ENCODE results near the gene HAUS3.

Gene HAUS3

DNA sequence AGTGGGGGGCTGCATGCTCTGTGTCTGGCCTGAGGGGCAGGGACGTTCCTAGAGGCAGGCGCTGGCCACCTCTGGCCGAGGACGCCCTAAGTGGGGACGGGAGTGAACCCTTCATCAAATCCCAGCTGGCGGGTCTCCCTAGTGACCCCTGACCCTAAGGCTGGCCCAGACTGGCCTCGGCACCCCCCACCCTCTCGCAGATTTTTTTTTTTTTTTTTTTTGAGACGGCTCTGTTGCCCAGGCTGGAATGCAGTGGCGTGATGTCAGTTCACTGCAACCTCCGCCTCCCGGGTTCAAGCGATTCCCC is 21.0 kb upstream of the HAUS3 start:
- DNase-seq: no peak

DNA sequence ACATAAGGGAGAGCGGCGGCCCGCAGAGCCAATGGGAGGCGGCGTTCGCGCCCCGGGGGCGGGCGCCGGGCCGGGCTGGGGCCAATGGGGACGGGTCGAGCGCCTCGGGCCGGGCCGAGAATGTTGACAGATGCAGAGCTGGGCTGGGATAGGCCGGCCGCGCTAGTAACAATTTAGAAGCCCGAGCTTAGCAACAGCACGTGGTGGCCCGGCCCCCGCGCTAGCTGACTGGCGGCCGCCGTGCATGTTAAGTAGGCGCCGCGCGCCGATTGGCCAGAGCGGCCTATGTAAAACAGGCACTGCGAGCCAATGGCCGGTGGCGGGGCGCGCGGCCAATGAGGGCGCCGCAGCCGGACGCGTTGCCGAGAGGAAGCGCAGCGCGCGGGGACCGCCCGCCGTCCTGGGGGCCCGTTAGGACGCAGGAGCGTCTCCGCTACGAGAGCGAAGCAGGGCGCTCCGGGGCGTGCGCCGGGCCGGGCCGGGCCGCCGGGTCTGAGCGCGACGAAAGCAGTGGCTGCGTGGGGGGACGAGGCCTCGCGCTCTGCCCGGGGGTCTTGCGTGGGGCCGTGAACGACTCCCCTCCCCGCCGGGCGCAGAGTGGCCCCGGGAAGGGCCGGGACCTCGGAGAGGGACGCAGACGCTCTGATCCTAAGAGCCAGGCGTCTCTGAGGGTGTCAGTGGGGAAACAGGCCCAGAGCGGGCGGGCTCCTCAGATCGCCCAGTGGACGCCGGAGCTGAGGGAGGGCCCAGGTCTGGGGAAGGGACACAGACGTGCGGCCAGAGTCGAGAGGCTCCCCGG is 20.4 kb upstream of the HAUS3 start:
- DNase-seq: peak; percentile 99

DNA sequence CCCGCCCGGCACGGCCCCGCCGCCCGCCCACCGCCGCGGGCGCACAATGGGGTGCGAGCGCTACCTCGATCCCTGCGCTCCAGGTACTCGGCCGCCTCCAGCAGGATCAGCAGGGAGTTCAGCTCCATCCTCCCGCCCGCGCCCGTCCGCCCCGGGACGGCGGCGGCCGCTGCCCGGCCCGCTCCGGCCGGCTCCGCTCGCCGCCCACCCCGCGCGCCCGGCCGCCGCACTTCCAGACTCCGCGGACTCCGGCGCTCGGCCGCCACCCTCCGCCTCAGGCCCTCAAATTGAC is 19.9 kb upstream of the HAUS3 start, which contains the start of gene MXD4:
Gene MXD4 (minus strand): TSS at position 257 of the 292 bp plus-strand sequence. CDS start 129 bp downstream, at position 128.
- no peak for DNase-seq

DNA sequence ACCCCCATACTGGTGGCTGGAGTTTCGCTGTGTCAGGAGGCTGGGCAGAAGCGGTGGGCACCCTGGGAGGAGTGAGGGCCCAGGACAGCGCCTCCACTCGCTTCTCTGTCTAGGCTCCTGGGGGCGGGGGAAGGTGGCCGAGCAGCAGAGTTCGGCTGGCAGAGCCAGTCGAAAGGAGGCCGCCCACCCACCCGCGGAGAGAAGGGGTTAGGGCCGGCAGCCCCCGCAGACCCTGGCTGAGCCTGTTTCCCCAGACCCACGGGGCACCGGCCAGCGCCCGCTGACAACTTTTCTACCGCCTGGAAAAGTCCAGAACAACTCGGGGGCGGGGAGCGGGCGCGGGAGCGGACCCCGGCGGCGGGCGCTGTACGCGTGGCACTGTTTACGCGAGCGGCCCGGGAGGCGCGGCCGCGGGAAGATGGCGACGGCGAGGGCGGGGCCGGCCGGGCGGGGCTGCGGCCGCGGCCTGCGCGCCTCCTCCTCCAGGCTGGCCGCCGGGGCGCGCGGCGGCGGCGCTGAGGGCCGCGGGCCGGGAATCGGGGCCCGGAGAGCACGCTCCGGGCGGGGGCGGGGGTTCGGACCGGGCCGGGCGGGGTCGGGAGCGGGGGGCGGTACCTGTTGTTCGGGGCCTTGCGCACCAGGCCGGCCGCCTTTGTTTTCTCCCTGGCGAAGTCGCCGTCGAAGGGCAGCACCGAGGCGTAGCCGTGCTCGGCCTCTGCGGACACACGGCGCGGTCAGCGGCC is 19.4 kb upstream of the HAUS3 start:
- peak; percentile 63 for DNase-seq

DNA sequence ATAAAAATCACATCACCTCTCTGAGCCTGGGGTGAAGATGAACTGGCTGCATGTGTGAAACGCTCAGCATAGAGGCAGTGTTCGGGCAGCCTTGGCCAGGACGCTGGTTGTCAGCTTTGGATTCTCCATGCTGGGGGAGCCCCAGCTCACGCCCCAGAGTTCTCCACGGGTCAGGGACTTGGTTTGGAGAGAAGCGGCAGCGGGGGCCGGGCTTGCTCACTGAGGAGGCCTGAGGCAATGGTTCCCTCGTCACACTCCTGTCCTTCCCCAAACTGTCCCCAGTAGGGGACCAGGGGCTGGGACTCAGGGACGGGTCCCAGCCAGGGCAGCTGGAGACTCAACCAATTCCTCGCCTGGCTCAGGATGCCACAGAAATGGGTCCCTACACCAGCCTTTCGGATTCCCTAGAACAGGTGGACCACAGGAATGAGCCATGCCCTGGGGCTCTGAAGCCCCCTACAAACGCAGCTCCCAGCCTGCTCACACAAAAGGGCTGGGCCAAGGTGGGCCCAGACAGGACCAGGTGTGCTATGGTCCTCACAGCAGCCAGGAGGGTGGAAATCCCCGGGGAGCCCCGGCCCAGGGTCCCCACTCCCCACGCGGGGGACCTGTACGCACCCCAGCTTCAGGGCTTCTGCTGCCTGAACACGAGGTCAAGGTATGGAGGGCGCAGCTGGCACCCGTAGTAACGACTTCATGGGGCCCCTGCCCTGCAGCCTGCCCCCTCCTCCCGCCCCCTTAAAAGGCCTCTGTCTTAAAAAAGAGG is 18.6 kb upstream of the HAUS3 start:
- no peak for DNase-seq

DNA sequence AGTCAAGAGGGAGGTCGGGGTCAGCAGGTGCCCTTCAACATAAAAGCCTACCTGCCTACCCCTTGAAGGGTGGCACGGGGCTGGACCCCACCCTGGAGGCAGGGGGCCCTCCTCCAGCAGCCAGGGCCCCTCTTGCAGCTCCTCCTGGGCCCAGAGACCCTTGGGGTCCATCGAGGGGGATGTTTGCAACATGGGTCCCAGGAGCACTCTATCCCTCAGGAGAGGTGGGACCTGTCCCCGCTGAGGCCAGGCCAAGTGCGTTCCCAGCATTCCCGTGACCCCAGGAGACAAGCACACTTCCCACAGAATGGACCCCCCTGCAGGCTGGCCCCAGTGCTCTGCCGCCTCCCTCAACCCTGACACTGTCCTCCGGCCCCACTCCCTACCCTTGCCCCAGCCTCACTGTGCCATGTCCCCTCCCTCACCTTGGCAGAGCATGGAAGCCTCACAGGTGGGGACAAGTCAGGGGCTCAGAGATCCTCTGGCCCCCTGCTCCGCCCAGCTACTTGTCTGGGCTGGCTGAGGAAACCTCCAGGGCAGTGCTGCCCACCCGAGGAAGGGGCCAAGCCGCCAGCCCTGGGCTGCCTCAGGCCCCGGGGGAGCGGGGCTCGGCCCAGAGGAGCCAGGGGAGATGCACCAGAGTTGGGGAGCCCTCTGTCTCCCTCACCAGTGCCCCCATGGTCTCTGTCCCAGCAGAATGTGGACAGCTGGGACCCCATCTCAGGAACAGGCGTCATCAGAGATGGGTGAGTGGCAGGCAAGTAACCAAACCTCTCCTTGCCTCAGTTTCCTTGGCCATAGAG is 17.8 kb upstream of the HAUS3 start:
- no peak for DNase-seq

DNA sequence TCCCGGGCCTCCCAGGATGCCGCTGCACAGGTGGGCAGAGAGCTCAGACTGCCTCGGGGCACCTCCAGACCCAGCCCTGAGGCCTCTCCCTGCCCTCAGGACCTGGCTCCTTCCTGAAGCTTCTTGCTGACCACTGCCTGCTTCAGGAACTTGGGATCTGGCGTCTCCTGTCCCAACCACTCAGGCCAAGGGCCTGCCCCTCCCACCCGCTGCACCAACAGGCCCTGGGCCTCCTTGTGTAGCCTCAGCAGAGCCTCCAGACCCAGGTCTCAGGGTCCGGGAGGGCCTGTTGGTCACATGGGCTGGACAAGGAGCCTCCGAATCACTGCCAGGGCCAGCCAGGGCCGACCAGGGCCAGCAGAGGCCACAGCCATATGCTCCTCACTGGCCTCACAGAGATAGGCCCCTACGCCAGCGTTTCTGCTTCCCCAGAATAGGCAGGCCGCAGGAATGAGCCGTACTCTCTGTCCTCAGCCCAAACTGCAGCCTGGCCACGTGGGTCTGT is 17.2 kb upstream of the HAUS3 start:
- DNase-seq: no peak

DNA sequence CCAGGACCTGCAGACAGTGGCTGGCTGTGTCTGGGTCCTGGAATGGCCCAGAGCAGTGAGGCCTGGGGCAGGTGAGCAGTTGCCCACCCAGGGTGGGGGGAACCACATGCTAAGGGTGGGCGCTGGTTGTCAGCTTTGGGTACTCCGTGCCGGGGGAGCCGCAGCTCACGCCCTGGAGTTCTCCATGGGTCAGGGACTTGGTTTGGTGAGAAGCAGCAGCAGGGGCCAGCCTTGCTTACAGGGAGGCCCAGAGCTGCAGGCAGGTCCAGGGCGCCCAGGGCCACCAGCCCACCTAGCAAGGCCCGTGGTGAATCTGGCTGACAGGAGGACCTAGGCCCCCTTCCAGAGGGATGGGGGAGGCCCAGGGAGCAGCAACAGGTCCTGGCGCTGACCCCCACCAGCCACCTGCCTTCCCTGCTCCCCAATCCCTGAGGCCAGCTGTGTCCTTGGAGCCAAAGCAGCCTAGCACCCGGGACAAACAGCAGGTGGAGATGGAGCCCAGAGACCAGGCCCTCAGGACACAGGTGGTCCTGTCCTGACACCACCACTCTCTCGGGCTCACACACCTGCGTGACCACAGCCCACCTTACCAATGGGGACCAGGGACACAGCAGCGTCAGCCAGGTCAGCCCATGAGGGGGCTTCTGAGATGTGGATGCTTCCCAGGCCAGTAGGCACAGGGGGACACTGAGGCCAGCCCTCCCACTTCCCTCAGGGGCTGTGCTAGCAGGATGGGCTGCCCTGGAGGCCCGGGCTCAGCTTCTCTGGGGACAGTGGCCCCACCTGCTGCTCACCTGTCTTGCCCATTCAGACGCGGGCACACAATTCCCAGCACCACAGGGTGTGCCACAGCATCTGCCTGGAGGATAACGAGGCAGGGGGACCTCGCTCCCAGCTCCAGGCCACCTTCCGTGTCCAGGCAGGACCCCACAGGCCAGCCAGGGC is 16.4 kb upstream of the HAUS3 start:
- DNase-seq: no peak

DNA sequence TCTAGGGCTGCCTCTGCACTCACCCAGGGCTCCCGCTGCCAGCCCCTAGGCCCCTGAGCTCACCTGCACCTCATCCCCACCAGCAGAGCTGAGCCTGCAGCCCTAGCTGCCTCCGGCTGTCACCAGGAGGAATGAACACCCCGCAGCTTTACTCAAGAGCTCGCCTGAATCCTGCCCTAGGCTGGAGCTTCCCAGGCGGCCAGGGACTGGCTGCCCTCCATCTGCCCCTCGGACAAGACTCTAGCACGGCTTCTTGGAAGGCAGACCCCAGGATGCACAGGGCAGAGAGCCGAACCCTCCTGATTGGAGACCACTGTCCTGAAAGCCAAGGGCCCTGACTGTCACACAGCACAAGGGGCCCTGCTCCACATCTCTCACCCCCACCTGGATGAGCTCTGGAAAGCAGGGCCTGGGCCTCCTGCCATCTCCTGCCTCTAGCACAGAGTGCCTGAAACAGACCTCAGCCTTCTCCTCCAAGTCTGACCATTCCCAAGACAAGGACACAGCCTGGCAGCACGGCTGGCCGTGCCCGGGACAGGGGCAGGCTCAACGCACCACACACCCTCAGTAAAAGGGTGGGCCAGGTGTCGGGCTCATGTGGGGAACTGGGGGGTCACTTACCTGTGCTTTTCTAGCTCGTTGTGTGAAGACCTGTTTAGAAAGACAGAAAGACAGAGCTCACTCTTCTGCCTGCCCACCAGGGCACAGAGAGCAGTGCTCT is 15.6 kb upstream of the HAUS3 start:
- no peak for DNase-seq

DNA sequence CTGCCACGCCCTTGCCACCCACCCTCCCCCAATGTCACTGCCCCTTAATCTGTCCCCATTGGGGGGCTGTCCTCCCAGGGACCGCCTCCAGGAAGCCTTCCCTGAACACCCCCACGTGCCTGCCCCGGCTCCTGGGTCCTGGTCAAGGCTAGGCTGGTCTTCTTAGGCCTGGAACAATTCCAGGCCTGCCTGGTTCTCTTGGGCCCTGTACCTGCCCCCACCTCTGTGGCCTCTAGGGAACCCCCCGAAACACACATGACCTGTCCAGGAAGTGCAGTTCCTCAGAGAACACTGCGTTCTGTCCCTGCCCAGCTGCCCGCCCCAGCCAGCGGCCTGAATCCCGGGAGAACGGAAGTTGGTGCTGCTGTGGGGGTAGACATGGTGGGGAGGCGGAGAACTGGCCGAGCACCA is 14.9 kb upstream of the HAUS3 start:
- no peak for DNase-seq

DNA sequence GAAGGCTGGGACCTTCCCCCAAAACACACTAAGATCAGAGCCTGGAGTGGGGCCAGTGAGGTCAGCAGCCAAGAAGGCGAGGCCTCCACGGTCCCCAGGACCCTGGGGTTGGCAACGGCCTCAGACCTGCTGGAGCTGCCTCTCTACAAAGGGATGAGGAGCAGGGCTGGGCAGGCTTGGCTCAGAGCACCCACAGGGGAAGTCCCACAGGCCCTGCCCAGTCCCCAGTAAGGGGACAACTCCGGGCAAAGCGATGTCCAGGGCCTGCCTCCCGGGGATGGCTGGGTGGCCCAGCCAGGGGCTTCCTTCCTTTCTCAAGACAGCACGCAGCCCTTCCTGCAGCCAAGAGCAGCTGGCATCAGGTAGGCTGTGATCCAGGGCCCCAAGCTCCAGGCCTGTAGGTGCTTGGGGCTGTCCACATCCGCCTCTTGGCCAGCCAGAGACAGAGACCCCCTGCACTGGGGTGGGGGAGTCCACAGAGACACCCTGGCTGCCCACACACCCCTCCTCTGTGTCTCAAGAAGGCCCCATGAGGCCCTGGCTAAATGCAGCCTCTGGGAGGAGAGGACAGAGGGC is 14.3 kb upstream of the HAUS3 start:
- DNase-seq: no peak

DNA sequence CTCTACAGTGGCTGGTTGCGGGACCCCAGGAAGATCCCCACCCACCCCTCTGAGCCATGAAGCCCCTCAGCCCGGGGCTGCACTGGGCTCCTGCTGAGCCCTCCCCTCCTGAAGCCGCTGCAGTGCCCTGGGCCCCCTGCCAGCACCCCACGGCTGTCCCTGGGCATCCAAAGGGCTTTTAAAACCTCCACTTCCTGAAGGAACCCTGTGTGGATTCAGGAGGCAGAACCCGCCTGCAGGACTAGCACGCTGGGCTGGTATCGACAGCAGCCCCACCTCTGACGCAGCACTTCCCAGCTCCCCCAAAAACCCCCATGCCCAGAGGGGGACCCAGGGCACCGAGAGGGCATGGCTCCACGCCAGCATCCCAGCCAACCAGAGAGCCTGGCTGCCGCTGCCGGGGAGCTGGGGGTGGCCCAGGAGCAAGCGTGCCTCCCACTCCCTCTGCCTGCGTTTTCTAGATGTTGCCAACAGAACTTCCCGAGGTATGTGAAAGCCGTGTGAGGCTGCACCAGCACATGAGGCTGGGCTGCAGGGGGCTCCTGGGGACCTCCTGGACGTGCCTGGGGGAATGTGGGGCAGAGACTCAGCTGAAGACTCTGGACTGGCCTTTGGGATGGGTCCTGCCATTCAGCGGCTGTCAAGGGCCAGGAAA is 13.7 kb upstream of the HAUS3 start:
- no peak for DNase-seq

DNA sequence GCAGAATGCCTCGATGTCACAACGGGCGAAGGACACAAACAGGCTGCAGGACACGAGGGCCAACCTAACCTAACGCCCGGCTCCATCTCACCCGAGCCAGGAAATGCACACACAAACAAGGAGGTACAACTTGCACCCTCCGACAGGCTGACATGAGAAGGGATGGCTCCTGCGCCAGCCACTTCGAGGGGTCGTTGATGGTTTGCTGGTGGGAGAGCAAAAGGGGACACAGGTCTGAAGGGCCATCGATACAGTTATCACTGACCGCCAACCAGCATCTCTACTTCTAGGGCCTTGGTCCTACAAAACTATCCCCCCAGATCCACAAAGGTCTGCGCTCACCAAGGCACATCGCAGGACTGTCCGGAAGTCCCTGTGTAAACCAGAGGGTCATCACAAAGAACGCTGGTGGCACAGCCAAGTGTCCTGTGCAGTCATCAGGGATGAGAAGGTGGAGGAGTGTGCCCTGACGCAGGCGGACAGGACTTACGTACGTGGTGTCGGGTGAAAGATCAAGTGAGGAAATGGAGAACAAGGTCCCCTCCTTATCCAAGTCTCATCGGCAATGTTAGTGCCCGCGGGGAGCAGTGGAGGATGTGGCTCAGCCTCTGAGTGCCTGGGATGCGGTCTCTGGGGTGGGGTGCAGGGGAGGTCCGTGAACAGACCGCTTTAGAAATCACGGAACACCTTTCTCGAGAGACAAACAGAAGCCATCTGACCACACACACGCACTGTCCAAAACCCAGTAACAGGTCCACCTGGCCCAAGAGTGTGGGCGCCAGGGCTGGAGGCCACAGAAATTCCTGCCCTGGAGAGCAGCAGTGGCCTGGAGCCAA is 13.0 kb upstream of the HAUS3 start:
- DNase-seq: no peak

DNA sequence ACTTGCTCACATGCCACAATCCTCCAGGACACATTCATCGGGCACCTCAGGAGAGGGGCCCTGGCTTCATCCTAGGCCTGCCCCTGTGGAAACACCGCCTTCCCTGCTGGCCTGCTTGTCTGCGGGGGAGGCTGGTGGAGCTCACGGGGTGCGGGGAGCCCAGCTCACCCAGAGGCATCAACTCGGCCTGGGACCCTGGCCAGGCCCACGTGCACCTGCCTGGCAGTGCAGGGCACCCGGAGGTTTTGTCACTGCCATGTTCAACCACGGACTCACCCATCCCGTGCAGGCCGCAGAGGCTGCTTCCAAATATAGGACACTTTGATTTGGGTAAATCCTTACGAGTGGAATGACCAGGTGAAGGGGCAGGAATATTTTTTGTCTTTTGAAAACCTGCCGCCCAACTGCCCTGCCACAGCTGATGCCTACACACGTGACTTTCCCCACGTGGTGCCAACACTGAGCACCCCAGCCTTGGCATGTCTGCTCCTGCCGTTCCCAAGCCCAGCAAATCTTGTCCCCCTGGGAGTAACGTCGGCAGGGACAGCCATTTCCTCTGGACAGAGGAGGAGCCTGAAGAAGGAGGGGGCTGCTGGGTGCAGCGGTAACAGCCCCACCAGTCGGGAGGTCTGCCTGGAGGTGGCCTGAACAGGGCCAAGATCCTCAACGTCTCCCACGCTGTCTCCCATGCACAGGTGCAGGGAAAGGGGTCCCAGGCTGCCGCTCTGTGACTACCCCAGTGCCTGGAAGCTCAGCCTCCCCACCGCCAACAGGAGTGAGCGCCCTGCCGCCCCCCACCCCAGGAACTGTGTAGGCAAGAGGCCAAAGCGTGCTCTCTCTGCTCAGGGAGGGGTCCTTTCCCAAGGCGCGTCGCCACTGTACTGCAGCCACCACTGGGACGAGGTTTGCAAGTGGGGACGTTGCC is 11.5 kb upstream of the HAUS3 start:
- no peak for DNase-seq

DNA sequence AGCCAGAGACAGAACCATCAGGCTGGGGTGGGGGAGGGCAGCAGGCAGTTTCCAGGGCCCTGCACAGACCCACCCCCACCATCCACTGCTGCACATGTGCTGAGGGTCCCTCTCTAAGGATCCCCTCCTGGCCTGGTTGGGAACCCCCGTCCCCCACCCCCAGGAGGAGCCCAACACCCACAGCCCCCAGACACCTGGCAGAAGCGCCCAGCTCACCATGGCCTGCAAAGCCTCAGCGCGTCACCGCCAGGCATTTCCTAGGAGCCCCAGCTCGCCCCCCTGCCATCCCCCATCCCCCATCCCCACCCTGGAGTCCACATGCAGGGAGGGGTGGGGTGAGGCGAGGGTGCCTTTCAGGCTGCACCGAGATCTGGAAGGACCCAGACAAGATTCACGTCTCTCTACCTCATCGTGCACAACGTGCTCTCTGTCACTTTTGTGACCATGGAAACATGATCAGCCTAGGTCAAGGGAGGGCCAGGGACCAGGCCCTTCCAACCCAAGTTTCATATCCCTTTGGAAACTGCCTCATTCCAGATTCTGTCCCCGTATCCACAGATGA is 10.7 kb upstream of the HAUS3 start:
- no peak for DNase-seq

DNA sequence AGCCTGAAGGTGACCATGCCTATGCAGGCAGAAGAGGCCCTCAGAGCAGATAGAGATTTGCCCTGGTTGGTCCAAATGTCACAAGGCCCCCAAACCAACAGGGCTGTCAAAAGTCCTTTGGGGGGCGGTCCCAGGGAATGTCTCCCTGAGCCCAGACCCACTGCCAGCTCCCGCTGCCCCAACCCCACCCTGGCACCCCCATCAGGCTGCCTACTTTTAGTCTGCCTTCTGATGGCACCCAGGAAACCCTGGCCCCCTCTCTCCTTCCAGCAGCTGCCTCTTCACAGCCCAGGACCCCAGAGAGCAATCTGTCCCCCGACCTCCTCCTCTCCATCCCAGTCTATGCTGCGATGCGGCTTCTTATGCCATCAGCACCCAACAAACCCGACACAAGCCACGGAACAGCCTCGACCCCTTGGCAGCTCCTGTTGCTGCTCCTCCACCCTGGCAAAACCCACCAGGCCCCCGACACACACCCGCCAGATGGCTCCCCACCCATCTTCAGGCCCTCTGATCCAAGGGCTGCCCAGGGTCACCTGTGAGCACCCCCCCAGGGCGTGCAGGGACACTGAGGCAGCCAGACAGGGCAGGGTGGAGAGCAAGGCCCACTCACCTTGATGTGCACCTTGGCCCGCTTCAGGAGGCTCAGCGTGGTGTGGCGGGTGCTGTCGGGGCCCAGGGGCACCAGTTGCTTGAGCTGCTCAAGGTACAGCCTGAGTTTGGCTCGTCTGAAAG is 10.0 kb upstream of the HAUS3 start:
- DNase-seq: no peak

Measured in CD4-positive, alpha-beta T cell treated with Interleukin-12 subunit alpha and Interleukin-12 subunit beta, for 1 hour (primary cell).